CD4-positive, alpha-beta T cell treated with Interleukin-2 at 100 ng/mL for 4 hours (primary cell): ENCODE results near the gene GRID2IP.
"Not testable (repeated sequence)": the region's sequence is repeated elsewhere in the genome, so short reads cannot be mapped to it uniquely, and the experiment has no call there.

Experiments used
- DNase-seq: peaks from one replicate; pipeline ENCODE4 v3.0.0-alpha.2; 2020; ENCODE audit warnings: low spot score

GRID2IP gene

DNA sequence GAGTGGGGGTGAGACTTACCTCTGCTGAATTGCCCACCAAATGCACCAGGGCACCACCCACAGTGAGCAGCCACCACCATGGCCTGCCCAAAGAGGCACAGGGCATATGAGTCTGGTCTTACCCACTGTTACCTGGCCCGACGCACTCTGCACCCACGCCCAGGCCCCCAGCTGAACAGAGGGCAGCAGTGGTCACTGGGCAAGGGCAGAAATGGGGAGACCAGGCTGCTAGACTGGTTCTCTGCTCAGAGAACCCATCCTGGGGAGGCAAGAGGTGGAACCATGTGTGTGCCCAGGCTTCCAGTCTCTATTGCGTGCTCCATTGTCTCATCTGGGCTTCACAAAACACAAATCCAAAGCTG is 64.1 kb downstream of the GRID2IP start:
- DNase-seq = no peak

DNA sequence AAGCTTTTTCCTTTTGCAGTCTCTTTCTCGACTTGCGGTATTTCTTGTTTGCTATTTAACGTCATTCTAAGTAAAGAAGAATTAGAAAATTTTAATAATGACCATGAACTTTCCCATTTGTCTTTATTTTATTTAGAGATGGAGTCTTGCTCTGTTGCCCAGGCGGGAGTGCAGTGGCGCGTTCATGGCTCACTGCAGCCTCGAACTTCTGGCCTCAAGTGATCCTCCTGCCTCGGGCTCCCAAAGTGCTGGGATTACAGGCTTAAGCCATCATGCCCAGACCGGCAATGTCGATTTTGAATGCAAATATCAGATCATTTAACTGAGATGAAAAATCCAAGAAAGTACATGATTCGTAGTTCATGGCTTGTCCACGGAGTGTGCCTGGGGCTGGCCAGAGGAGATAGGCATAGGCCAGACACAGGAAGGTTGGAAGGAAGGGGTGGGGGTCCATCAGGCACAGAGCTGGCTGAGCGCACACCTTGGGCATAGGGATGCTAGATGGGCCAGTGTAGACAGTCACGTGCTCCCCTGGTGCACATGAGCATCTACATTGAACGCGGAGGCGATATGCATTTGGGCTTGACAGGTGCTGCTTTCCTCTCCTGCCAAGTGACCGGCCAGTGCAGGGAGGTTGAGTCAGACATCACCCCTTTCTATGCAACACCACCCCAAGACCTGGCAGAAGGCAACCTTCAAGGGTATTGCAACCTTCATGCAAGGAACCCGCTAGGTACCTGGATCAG is 64.7 kb downstream of the GRID2IP start:
- DNase-seq = no peak

DNA sequence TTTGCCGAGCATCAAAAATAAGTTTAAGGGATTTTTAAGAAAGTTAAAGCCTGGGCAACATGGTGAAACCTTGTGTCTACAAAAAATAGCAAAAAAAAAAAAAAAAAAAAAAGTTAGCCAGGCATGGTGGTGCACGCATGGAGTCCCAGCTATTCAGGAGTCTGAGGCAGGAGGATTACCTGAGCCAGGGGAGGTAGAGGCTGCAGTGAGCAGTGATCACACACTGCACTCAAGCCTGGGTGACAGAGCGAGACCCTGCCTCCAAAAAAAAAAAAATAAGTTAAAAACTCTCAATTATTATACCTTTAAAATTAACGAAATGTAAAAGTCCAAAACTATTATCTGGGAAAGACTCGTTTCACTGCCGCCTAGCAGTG is 68.5 kb downstream of the GRID2IP start:
- no peak for DNase-seq

DNA sequence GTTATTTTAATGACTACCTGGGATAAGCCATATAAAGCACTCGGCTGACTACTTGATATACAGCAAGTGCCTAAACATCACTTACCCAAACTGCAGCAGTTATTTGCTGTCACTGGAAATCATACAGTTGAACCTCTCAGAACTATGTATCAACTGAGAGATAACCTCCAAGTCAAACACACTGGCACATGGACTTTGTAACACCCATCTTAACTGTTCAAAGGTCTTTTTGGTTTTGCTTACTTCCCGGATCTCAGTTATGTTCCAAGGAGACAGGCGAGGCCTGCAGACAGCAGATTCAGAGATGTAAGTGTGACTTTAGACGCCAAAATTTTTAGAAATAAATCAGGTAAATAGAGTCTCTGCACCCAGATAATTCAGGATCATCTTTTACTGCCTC is 69.0 kb downstream of the GRID2IP start:
- DNase-seq = no peak

DNA sequence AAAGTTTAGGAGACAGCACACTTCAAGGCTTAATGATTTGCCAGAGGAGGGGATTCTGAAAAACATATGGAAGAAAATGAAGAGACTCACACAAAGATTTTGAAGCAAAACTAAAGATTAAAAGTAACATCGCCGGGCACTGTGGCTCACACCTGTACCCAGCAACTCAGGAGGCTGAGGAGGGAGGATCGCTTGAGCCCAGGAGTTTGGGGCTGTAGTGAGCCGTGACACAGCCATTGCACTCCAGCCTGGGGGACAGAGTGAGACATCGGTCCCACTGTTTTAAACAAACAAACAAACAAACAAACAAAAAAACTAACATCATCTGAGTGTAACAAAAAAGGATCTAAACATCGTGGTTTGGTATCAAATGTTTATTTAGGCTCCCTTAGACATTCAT is 69.8 kb downstream of the GRID2IP start:
- DNase-seq = no peak

DNA sequence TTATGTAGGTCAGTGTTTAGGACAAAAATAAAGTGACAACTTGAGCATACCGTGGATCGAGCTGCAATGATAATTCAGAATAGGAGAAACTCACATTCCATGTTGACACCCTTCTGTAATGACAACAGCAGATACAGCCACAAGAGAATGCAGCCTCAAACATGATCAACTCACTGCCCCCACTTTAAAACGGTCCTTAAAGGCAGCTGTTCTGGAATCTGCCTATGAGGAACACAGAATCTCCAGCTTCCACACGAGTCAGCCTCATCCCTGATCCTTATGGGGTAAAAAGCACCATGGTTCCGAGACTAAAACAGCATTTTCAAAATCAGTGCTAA is 71.0 kb downstream of the GRID2IP start:
- no peak for DNase-seq

DNA sequence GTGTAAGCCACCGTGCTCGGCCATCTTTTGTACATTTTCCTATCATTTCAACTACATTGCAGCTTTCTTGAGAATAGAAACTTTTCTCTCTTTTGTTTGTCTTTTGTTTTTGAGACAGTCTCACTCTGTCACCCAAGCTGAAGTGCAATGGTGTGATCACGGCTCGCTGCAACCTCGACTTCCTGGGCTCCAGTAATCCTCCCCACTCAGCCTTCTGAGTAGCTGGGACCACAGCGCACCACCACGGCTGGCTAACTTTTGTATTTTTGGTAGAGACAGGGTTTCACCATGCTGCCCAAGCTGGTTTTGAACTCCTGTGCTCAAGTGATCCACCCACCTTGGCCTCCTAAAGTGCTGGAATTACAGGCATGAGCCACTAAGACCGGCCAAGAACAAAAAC is 72.2 kb downstream of the GRID2IP start:
- DNase-seq = peak; percentile 27

DNA sequence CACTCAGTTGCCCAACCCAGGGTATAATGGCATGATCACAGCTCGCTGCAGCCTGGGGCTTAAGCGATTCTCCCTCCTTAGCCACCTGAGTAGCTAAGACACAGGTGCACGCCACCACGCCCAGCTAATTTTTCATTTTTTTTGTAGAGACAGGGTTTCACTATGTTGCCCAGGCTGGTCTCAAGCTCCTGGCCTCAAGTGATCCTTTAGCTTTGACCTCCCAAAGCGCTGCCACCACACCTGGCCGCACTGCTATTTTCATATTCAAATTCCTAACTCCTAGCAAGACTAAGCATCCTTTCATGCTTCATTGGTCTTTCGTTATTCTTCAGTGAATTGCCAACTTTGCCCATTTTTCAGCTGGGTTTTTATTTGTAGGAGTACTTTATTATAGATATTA is 73.1 kb downstream of the GRID2IP start:
- no peak for DNase-seq

DNA sequence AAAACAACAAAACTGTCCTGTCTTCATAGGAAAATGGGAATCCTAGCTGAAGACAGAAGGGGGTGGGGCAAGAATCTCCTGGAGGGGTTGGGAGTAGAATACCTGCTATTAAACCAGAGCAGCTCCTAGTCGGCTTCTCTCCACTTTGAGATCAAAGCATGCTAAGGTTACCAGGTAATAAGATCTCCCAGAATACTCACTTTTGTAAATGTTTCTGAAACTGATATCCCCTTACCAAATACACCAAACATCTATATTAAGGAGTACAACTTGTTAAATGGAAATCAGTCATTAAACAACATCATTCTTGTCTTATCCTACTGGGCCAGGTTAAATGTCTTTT is 74.0 kb downstream of the GRID2IP start:
- no peak for DNase-seq

DNA sequence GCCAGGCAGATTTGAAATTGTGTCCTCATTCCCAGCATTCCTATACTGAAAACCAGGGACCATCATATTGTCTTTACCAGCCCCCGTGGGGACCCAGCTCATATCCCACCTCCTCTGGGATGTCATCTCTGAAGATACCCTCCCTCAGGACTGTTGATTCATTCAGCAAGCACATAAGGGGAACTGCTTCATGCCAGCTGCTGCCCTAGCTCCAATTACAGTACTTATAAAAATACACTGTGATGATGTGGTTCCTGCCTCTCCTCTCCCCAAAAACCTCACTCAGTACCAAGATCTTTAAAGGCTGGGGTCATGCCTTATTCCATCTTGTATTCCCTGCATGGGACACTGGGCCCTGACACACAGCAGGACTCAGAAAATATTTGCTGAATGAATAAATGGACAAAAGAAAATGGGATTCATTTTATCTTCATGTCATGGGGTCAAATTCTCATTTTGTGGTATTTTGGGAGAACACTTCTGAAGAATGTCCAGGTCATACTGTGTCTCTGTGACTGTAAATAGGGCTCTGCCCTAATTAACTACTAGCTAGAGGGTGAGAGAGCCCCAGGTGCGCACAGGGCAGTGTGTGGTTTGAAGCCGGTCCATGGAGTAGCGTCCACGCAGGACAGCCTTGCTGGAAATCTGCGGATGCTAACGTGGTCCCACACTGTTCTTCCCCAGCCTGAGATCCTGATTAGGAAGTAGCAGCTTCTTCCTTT is 74.5 kb downstream of the GRID2IP start:
- no peak for DNase-seq

DNA sequence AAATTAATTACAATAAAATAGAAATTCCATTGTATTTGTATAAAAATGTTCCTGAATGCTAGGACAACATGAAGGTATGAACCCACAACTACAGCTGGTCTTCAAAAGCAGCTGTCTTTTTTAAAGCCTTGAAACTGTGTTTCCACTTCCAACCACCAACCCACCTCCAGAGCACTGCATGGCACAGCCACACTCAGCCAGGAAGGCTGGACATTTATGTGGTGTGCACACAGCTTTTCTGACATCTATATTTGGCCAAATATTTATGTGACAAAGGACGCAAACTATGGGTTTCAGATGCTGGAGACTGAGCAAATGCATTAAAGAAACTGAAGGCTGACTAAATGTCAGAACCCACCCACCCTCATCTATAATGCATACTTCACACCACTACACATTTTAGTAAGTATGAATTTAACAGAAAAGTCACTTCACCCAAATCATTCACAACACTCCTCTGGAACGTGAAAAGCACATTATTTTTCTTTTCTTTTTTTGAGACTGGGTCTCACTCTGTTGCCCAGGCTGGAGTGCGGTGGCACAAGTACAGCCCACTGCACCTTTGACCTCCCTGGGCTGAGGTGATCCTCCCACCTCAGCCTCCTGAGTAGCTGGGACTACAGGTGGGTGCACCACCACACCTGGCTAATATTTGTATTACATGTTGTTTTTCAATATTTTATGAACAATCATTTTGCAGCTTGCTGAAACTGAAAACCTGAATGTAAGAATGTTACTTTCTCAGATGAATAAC is 75.7 kb downstream of the GRID2IP start:
- DNase-seq = no peak

DNA sequence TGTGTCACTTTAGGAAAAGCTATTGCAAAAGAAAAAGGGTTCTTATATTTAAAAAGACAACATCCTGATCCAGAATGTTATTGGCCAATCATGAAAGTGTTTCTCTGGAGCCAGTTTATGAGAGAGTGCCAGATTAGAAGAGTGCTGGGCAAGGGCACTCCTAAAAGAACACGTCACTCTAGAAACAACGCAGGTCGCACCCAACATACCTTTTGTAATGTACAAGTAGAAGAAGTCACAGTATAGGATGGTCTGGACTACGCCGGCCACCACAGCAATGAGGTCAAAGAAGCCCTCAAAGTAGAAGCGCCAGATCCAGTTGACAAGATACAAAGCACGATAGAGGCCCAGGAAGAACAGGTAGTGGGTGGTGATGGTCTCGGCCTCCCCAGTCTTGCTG is 85.4 kb downstream of the GRID2IP start:
- DNase-seq = no peak

DNA sequence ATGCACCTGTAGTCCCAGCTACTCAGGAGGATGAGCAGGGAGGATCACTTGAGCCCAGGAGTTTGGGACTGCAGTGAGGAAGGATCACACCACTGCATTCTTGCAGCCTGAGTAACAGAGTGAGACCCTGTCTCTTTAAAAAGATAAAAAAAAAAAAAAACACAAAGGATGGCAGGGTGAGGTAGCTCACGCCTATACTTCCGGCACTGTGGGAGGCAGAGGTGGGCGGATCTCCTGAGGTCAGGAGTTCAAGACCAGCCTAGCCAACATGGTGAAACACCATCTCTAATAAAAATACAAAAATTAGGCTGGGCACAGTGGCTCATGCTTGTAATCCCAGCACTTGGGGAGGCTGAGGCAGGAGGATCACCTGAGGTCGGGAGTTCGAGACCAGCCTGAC is 87.7 kb downstream of the GRID2IP start:
- not testable (repeated sequence) for DNase-seq

DNA sequence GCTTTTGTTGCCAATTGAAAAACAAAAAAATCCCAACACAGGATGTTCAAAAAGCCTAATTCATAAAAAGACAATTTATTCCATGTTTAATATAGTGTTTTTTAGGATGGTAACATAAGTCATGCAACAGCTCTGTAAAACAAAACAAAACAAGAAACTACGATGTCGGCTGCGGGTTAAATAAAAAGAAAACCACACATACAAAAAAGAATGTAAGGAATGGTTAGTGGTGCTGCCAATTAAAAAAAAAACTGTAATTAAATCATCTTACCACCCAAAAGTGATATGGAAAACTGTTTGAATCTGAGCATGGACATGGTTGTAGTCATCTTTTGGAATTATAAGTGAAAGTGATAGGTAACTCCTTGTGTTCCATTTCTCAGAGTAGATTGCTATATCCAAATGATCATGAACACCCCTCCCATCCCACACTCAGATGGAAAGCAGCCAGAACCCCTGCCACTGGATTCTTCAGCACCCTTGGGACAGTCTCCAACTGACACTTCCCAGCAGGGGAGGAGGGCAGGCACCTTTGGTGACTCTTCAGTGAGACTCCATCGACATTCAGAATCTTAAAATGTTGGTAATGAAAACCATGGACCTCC is 89.2 kb downstream of the GRID2IP start:
- DNase-seq = no peak

DNA sequence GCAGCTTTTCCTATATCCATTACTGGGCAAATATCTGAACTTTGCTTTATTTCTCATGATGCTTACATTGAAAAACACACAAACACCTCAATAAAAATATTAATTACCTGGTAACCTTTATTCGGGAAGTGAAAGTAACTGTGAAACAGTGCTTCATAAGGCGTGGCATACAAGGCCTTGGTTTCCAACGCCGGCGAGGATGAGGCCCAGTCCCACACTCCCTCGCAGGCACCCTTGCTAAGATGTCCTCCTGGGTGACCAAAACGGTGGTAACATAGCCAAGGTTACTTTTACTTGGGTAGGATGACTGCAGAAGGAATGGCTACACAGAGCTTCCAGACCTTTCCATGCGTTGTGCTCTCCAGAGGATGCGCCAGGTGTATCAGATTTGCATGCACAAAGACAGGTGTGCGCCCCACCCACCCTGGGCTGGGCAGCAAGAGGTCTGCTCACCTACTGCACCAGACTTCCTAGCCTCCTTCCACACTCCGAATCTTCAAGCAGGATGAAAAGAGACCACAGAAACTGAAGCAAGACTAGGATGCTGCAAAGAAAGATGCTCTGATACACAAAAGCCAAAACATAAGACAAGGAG is 90.2 kb downstream of the GRID2IP start:
- no peak for DNase-seq

DNA sequence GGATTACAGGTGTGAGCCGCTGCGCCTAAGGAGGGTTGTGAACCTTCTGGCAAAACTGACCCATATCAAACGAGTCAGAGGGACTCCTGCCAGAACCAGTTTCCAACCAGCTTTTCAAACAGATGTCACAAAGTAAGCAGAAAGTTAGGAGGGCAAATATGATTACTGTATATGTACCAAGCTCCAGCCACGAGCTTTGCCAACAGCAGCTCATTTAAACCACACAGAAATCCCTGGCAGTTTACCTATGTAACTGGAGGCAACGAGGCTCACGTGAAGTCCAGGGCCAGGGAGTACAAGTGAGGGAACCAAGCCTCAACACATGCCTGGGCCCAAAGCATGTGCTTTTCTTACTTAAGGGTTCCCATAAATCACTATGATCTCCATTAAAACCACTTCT is 91.0 kb downstream of the GRID2IP start:
- DNase-seq = no peak

DNA sequence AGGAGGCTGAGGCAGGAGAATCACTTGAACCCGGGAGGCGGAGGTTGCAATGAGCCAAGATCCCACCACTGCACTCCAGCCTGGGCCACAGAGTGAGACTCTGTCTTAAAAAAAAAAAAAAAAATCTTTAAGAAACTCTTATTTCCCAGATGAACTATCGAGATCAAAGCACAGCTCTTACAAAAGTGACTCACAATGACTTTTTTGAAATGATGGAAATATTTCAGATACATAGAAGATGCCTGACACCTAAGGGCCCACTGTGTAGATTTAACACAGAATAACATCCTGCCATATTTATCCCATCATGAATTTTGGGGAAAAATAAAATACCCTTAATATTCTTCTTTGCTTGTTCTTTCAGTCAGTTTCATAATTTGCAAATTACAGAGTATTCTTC is 92.6 kb downstream of the GRID2IP start:
- not testable (repeated sequence) for DNase-seq

DNA sequence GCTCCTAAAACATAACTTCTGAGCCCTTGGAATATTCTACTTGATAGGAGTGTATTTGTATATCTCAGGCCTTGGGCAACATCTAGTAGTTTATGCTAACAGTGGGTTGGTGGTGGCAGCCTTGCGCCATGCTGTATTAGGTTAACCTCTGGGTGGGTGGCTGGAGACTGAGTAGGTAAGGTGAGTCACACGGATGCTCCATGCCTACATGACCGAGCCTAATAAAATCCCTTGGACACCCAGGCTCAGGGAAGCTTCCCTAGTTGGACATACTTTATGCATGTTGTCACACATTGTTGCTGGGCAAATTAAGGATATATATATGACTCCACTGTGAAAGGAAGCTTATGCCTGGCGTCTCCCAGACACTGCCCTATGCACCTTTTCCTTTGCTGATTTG is 97.5 kb downstream of the GRID2IP start:
- no peak for DNase-seq

DNA sequence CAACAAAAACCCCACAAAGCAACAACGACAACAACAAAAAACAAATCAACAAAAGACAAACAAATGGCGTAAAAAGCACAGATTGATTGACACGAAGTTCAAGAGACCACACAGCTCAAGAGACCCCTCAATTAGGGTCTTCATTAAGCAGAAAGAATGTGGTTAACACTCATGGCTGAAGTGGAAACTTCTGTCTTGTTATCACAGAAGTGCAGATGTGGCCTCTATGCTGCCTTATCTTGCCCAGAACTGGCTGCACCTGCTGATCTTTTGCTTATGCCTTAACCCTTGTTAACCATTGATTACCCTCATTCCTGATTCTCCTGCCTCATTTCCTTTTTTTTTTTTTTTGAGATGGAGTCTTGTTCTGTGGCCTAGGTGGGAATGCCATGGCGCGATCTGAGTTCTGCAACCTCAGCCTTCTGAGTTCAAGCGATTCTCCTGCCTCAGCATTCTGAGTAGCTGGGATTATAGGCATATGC is 100.0 kb downstream of the GRID2IP start:
- DNase-seq = no peak

DNA sequence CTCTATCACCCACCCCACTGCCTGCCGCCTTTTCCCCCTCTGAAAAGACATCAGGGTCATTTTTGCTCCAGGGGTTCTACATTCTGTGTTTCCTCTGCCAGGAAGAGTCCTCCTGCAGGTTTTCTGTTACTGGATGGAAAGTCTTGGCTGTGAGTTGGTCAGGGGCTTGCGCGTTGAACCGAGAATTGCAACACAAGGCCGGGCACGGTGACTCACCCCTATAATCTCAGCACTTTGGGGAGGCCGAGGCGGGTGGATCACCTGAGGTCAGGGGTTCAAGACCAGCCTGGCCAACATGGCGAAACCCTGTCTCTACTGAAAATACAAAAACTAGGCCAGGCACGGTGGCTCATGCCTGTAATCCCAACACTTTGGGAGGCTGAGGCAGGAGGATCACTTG is 100.7 kb downstream of the GRID2IP start:
- not testable (repeated sequence) for DNase-seq

DNA sequence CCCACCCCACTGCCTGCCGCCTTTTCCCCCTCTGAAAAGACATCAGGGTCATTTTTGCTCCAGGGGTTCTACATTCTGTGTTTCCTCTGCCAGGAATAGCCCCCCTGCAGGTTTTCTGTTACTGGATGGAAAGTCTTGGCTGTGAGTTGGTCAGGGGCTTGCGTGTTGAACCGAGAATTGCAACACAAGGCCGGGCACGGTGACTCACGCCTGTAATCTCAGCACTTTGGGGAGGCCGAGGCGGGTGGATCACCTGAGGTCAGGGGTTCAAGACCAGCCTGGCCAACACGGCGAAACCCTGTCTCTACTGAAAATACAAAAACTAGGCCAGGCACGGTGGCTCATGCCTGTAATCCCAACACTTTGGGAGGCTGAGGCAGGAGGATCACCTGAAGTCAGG is 101.4 kb downstream of the GRID2IP start:
- not testable (repeated sequence) for DNase-seq

DNA sequence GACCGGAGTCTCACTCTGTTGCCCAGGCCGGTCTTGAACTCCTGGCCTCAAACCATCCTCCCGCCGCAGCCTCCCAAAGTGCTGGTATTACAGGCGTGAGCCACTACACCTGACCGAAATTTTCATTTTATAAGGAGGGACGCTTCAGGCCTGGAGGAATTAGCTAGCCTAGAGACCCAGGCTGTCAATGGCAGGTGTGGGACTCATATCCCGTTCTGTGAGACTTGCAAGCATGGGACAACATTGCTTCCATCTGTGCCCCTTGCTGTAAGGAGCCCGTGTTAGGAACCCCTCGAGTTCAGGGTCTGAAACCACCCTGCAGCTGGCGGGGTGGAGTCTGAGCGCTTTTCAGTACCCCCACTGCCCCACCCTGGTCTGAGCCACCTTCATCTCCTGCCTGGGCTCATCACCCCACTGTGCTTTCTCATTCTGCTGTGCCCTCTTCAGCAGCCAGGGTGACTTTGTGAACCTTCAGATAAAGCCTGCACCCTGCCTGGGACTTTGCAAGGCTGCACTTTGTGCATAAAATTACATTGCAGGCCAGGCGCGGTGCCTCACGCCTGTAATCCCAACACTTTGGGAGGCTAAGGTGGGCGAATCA is 102.2 kb downstream of the GRID2IP start:
- DNase-seq = no peak
